IPS-15b (cell line): Measurements from ENCODE around the gene PRTG.
"Not testable (repeated sequence)": the region's sequence is repeated elsewhere in the genome, so short reads cannot be mapped to it uniquely, and the experiment has no call there.

Experiments
- H3K27me3 ChIP-seq: one replicate; pipeline ENCODE4 v1.6.1; 2013; ENCODE audit warnings: low read length; ENCODE audit not compliant: control insufficient read depth, insufficient read depth
- H3K36me3 ChIP-seq: one replicate; pipeline ENCODE4 v1.6.1; 2013; ENCODE audit warnings: low read length; ENCODE audit not compliant: control insufficient read depth, insufficient read depth
- H3K4me1 ChIP-seq: one replicate; pipeline ENCODE4 v1.6.1; 2013; ENCODE audit warnings: mild to moderate bottlenecking, low read length; ENCODE audit not compliant: control insufficient read depth, insufficient read depth
- H3K4me3 ChIP-seq: one replicate; pipeline ENCODE4 v1.5.1; 2013; ENCODE audit warnings: low read depth, low read length
- H3K9ac ChIP-seq: one replicate; pipeline ENCODE4 v1.6.1; 2013; ENCODE audit warnings: low read depth, mild to moderate bottlenecking, low read length
- H3K9me3 ChIP-seq: one replicate; pipeline ENCODE4 v1.6.1; 2013; ENCODE audit warnings: mild to moderate bottlenecking, low read length; ENCODE audit not compliant: control insufficient read depth, insufficient read depth

The PRTG gene

DNA sequence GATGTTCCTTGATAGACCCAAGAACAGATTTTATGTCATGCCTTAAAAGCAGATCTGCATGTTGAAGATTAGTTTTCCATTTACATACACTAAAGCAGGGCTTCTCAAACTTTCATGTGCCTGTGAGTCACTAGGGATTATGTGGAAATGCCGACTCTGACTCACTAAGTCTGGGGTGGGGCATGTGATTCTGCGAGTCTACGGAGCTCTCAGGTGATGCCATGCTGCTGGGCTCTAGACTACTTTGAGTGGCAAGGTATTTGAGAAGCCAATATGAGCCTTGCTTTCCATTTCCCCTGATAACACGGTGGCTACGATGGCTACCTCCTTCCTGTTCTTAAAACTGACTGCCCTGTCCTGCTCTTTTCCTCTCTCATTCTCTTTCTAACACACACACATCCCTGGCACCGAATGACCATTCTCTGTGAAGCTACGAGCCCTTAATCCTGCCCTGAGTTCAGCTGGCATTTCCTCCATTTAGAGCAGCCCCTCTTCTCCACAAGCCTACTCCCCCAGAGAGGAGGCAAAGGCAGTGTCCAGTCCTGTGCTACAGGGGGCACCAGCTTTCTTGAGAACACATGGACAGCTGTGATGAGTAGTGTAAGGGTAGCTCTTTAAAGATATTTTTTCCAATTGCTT is 115.1 kb downstream of the PRTG start:
- Histone ChIP-seq H3K4me1 (no peaks in the 10 kb centered on the region), H3K9ac (no peak overlapping the region), H3K4me3 (no peak overlapping the region), H3K9me3 (no peaks in the 10 kb centered on the region), H3K27me3 (no peaks in the 10 kb centered on the region), H3K36me3 (no peaks in the 10 kb centered on the region)

DNA sequence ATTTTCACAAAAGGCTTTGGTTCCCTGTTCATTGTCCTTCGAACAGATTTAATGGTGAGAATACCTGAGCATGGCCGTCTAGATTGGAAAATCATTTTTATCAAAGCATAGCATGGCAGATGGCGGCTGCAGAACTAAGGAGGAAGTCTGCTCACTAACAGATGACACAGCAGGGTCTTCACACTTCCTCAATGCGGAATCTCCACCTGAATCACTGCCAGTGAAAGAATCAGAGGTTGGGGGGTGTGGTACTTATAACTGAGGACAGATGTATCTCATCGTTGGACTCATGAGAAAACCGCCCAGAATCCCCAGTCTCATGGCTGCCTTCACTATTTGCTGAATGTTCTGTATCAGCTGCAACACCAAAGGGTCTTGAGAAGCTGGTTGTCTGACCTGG is 123.2 kb downstream of the PRTG start:
- Histone ChIP-seq H3K9ac (no peak overlapping the region), H3K9me3 (no peaks in the 10 kb centered on the region), H3K4me1 (peaks cover 3% of the 10 kb centered on the region), H3K36me3 (no peaks in the 10 kb centered on the region), H3K27me3 (no peaks in the 10 kb centered on the region), H3K4me3 (no peak overlapping the region)

- H3K9me3 ChIP-seq: no peaks in the 10 kb centered on the region
- H3K4me3 ChIP-seq: no peak overlapping the region
- peaks cover 6% of the 10 kb centered on the region for H3K4me1 ChIP-seq
Observed at GRCh38 chr15:55618387-55618786, 124.6 kb downstream of the PRTG start.

GRCh38 chr15:55615445-55615844 is 127.5 kb downstream of the PRTG start:
- H3K4me3 ChIP-seq: no peak overlapping the region
- H3K9me3 ChIP-seq: no peaks in the 10 kb centered on the region
- no peaks in the 10 kb centered on the region for H3K27me3 ChIP-seq
- H3K36me3 ChIP-seq: no peaks in the 10 kb centered on the region
- H3K9ac ChIP-seq: no peak overlapping the region
- peaks cover 6% of the 10 kb centered on the region for H3K4me1 ChIP-seq

More at GRCh38 chr15:55618387-55618786, 124.6 kb downstream of the PRTG start:
- H3K9ac ChIP-seq: no peak overlapping the region
- H3K36me3 ChIP-seq: no peaks in the 10 kb centered on the region
- H3K27me3 ChIP-seq: no peaks in the 10 kb centered on the region

- Histone ChIP-seq H3K9me3 (no peaks in the 10 kb centered on the region), H3K27me3 (no peaks in the 10 kb centered on the region), H3K4me3 (no peak overlapping the region), H3K36me3 (no peaks in the 10 kb centered on the region), H3K9ac (no peak overlapping the region), H3K4me1 (peaks cover 6% of the 10 kb centered on the region)
Observed at GRCh38 chr15:55613727-55614126, 129.2 kb downstream of the PRTG start.

DNA sequence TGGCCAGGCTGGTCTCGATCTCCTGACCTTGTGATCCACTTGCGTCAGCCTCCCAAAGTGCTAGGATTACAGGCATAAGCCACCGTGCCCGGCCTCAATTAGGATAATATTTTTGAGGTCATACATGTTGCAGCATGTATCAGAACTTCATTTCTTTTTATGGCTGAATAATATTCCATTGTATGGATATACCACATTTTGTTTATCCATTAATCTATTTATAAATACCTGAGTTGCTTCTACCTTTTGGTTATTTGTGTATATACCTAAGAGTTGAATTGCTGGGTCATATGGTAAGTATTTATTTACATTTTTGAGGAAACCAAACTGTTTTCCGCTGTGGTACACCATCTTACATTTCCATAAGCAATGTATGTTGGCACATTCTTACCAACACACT is 136.7 kb downstream of the PRTG start:
- no peaks in the 10 kb centered on the region for H3K9me3 ChIP-seq
- no peaks in the 10 kb centered on the region for H3K36me3 ChIP-seq
- no peaks in the 10 kb centered on the region for H3K4me1 ChIP-seq
- no peak overlapping the region for H3K4me3 ChIP-seq
- H3K9ac ChIP-seq: no peak overlapping the region
- no peaks in the 10 kb centered on the region for H3K27me3 ChIP-seq

GRCh38 chr15:55601374-55601773 is 141.6 kb downstream of the PRTG start:
- Histone ChIP-seq H3K9ac (no peak overlapping the region), H3K4me3 (no peak overlapping the region), H3K36me3 (no peaks in the 10 kb centered on the region), H3K9me3 (no peaks in the 10 kb centered on the region), H3K27me3 (no peaks in the 10 kb centered on the region), H3K4me1 (no peaks in the 10 kb centered on the region)

DNA sequence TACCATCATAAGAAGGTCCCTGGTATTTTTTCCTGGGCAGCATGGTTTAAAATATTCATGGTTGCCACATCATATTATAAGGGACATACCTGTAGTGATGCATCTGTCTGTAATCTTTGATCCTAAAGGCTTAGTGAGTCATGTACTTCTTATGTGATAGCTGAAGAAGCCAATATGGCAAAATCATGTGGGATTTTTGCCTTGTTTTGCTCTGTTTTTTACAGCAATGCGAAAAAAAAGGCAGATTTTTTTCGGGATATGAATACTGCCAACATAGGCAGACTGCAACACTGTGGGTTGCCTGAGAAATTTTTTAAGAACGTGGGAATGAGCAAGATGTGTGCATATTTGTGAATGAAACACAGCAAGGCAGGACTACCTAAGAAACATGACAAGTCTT is 143.5 kb downstream of the PRTG start:
- Histone ChIP-seq H3K36me3 (no peaks in the 10 kb centered on the region), H3K27me3 (no peaks in the 10 kb centered on the region), H3K4me1 (no peaks in the 10 kb centered on the region), H3K9me3 (no peaks in the 10 kb centered on the region), H3K9ac (no peak overlapping the region), H3K4me3 (no peak overlapping the region)

- peaks cover 29% of the 10 kb centered on the region for H3K27me3 ChIP-seq
- H3K9me3 ChIP-seq, H3K4me3 ChIP-seq, H3K36me3 ChIP-seq, H3K9ac ChIP-seq, H3K4me1 ChIP-seq: not testable (repeated sequence)
Observed at GRCh38 chr15:55593019-55593418, 149.9 kb downstream of the PRTG start.

GRCh38 chr15:55590788-55591187 is 152.2 kb downstream of the PRTG start:
- Histone ChIP-seq H3K9me3 (no peaks in the 10 kb centered on the region), H3K4me3 (no peak overlapping the region), H3K4me1 (no peaks in the 10 kb centered on the region), H3K27me3 (peaks cover 49% of the 10 kb centered on the region), H3K9ac (no peak overlapping the region), H3K36me3 (no peaks in the 10 kb centered on the region)

DNA sequence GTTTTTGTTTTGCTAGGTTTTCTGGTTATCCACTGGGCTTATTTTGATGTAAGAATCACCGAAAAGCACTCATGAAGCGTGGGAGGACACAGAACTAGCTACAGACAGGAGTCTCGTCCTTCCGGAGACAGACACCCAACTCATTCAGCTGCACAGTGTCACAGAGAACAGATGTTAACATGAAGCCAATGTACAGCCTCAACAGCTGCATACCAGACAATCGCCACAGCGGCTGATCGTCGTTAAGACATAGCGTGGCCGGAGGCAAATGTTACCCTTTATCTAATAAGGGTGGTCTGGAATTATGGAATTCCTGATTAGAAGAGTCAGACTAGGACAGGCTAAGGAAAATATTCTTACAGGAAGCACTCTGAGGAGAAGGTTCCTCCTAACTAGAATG is 153.7 kb downstream of the PRTG start:
- H3K9me3 ChIP-seq: no peaks in the 10 kb centered on the region
- no peak overlapping the region for H3K9ac ChIP-seq
- no peak overlapping the region for H3K4me3 ChIP-seq
- peaks cover 62% of the 10 kb centered on the region for H3K27me3 ChIP-seq
- H3K36me3 ChIP-seq: no peaks in the 10 kb centered on the region
- H3K4me1 ChIP-seq: no peaks in the 10 kb centered on the region

GRCh38 chr15:55588815-55589115 is 154.2 kb downstream of the PRTG start:
- peak overlapping the region; percentile 54 for H3K4me3 ChIP-seq
- H3K27me3 ChIP-seq: peaks cover 63% of the 10 kb centered on the region
- H3K4me1 ChIP-seq: no peaks in the 10 kb centered on the region
- H3K9ac ChIP-seq: no peak overlapping the region
- no peaks in the 10 kb centered on the region for H3K9me3 ChIP-seq
- H3K36me3 ChIP-seq: no peaks in the 10 kb centered on the region
